Nephron (organoid): Measurements from ENCODE around the gene ANO4.

Source experiments
- H3K27ac Mint-ChIP-seq, 3 experiments: 2 replicates each; pipeline ENCODE4 v1.8.0; 2020; ENCODE audit warnings: mixed read lengths in 3 of 3, mild to moderate bottlenecking in 2 of 3, moderate library complexity in 1 of 3
- H3K27me3 Mint-ChIP-seq: 2 replicates; pipeline ENCODE4 v1.8.0; 2021; ENCODE audit warnings: low read depth, mild to moderate bottlenecking, moderate library complexity, mixed read lengths
- H3K36me3 Mint-ChIP-seq: 2 replicates; pipeline ENCODE4 v1.8.0; 2020; ENCODE audit warnings: low read depth, mixed read lengths
- H3K4me1 Mint-ChIP-seq: 2 replicates; pipeline ENCODE4 v1.8.0; 2020; ENCODE audit warnings: mixed read lengths
- H3K4me3 Mint-ChIP-seq, 3 experiments: 2 replicates each; pipeline ENCODE4 v1.8.0; 2020; ENCODE audit warnings: mild to moderate bottlenecking in 3 of 3, mixed read lengths in 3 of 3, moderate library complexity in 2 of 3
- H3K9me3 Mint-ChIP-seq: 2 replicates; pipeline ENCODE4 v1.8.0; 2020; ENCODE audit warnings: mixed read lengths
- TF ChIP-seq, protein P1 (sequence below), 3 experiments: fragments of 200-600 bp; sonication (generic); IDR thresholded peaks; one replicate each; pipeline ENCODE4 v1.5.0; 2021; ENCODE audit warnings: antibody characterized with exemption in 3 of 3; ENCODE audit not compliant: unreplicated experiment in 3 of 3

The ANO4 gene

DNA sequence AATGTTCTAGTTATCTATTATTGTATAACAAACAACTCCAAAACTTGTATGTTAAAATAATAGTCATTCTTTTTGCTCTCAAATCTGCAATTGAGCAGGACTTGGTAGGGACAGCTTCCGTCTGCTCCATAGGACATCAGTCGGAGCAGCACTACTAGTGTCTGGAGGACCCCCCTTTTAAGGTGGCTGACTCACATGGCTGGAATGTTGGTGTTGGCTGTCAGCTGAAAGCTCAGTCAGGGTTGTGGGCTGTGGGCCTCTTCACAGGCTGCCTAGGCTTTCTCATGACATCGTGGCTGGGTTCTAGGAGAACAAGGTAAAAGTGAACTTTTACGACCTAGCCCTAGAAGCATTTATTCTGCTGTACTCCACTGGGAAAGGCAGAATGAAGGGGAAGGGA lies 160.6 kb downstream of the ANO4 start:
- TF ChIP-seq, protein P1, sequence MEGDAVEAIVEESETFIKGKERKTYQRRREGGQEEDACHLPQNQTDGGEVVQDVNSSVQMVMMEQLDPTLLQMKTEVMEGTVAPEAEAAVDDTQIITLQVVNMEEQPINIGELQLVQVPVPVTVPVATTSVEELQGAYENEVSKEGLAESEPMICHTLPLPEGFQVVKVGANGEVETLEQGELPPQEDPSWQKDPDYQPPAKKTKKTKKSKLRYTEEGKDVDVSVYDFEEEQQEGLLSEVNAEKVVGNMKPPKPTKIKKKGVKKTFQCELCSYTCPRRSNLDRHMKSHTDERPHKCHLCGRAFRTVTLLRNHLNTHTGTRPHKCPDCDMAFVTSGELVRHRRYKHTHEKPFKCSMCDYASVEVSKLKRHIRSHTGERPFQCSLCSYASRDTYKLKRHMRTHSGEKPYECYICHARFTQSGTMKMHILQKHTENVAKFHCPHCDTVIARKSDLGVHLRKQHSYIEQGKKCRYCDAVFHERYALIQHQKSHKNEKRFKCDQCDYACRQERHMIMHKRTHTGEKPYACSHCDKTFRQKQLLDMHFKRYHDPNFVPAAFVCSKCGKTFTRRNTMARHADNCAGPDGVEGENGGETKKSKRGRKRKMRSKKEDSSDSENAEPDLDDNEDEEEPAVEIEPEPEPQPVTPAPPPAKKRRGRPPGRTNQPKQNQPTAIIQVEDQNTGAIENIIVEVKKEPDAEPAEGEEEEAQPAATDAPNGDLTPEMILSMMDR (IDR thresholded peaks at IDR 0.05; ENCODE audit: unreplicated experiment in 3 of 3): no peak
- H3K9me3 Mint-ChIP-seq: no peaks in the 10 kb centered on the region
- H3K4me3 Mint-ChIP-seq: no peak overlapping the region
- H3K4me1 Mint-ChIP-seq: peaks cover 16% of the 10 kb centered on the region
- H3K27ac Mint-ChIP-seq: no peak overlapping the region
- H3K36me3 Mint-ChIP-seq: no peaks in the 10 kb centered on the region
- H3K27me3 Mint-ChIP-seq: no peaks in the 10 kb centered on the region

DNA sequence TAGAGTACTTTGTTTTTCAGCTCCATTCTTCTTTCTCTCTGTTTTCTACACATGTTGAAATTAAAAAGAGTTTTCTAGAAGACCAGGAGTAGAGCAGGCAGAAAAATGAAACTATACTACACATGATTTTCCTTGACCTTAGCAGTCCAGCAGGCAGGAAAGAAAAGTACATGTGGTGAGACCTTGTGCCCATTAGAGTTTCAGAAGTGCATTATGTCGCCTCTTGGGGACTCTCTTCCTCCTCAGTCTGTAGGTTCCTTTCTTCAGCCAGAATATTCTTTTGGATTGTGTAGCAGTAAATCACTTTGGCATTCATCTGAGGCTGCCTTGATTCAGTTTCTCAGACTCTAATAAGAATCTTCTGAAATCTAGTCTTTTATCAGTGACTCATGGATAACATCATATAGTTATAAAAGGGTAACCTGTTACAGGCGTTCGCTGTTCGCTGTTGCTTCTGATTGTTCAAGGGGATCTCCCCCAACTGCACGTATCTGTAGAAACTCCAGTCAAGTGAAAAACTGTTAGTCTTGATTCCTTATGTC lies 161.8 kb downstream of the ANO4 start:
- H3K9me3 Mint-ChIP-seq: no peaks in the 10 kb centered on the region
- no peak overlapping the region for H3K27ac Mint-ChIP-seq
- H3K27me3 Mint-ChIP-seq: no peaks in the 10 kb centered on the region
- TF ChIP-seq, protein P1 (IDR thresholded peaks at IDR 0.05; ENCODE audit: unreplicated experiment in 3 of 3): no peak
- no peak overlapping the region for H3K4me3 Mint-ChIP-seq
- H3K4me1 Mint-ChIP-seq: peaks cover 16% of the 10 kb centered on the region
- no peaks in the 10 kb centered on the region for H3K36me3 Mint-ChIP-seq

- no peaks in the 10 kb centered on the region for H3K27me3 Mint-ChIP-seq
- H3K36me3 Mint-ChIP-seq: no peaks in the 10 kb centered on the region
- no peak overlapping the region for H3K4me3 Mint-ChIP-seq
- TF ChIP-seq, protein P1 (IDR thresholded peaks at IDR 0.05; ENCODE audit: unreplicated experiment in 3 of 3): no peak
- H3K27ac Mint-ChIP-seq: no peak overlapping the region
- H3K4me1 Mint-ChIP-seq: peaks cover 10% of the 10 kb centered on the region
- H3K9me3 Mint-ChIP-seq: no peaks in the 10 kb centered on the region
Measured at GRCh38 chr12:100959481-100959880, 164.9 kb downstream of the ANO4 start.

- no peaks in the 10 kb centered on the region for H3K36me3 Mint-ChIP-seq
- H3K27me3 Mint-ChIP-seq: no peaks in the 10 kb centered on the region
- H3K4me3 Mint-ChIP-seq: no peak overlapping the region
- H3K27ac Mint-ChIP-seq: no peak overlapping the region
- H3K9me3 Mint-ChIP-seq: no peaks in the 10 kb centered on the region
- TF ChIP-seq, protein P1 (IDR thresholded peaks at IDR 0.05; ENCODE audit: unreplicated experiment in 3 of 3): no peak
- H3K4me1 Mint-ChIP-seq: peaks cover 4% of the 10 kb centered on the region
Measured at GRCh38 chr12:100962086-100962712, 167.6 kb downstream of the ANO4 start.

DNA sequence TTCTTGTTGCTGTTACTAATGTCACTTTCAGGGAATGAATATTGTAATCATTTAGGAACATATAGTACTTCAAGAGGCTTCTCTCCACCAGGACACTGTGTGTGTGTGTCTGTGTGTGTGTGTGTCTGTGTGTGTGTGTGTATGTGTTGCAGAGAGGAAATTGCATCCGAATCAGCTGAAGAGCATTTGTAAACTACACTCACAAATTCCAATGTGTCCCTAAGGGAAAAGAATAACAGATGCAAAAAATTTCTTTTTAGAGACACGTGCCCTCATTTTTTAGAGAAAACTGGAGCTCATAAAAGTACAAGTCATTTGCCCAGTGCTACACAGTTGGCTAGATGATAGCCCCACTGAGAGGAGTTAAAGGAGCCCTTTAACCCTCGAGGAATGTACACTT lies 168.8 kb downstream of the ANO4 start:
- Mint-ChIP-seq H3K4me1 (peaks cover 6% of the 10 kb centered on the region), H3K27me3 (no peaks in the 10 kb centered on the region), H3K36me3 (no peaks in the 10 kb centered on the region), H3K27ac (no peak overlapping the region), H3K4me3 (no peak overlapping the region), H3K9me3 (no peaks in the 10 kb centered on the region)
- TF ChIP-seq, protein P1 (IDR thresholded peaks at IDR 0.05; ENCODE audit: unreplicated experiment in 3 of 3): no peak

DNA sequence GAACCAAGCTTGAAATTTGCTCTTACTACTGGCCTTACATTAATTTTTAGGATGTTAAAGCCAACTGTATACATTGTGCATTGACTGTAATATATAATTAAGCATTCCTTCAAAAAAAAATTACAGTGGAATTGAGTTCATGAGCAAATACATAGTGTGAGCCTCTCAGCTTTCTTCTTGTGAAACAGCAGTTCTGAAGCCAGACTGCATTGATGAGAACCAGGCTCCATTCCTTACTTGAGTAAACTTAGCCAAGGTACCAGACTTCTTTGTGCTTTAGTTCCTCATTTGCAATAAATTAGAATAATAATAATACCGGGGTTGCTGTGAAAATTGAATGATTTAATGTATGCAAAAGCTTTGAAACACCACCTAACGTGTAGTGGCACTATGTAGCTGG lies 169.5 kb downstream of the ANO4 start:
- H3K36me3 Mint-ChIP-seq: no peaks in the 10 kb centered on the region
- H3K9me3 Mint-ChIP-seq: no peaks in the 10 kb centered on the region
- H3K4me1 Mint-ChIP-seq: peaks cover 6% of the 10 kb centered on the region

More for the DNA sequence above, 169.5 kb downstream of the ANO4 start:
- TF ChIP-seq, protein P1 (IDR thresholded peaks at IDR 0.05; ENCODE audit: unreplicated experiment in 3 of 3): no peak
- Mint-ChIP-seq H3K4me3 (no peak overlapping the region), H3K27me3 (no peaks in the 10 kb centered on the region), H3K27ac (no peak overlapping the region)
